HepG2 (cell line): ENCODE measurements around the gene BSX. TPM values are rescaled to one million over a fixed set of nuclear protein-coding genes. Genes with fewer than 3 reads are reported as not detected.
A peak's percentile ranks its signal among the peaks of the same experiment; 100 is the strongest.

Experiments used
- ATAC-seq: fragments of 200-7000 bp; cut with Tn5 transposase; 3 replicates; pipeline ENCODE4 v1.9.1; 2020; ENCODE audit warnings: mild to moderate bottlenecking, moderate library complexity
- Bru-seq: library from RNA; stranded (reverse); fragments of 400-500 nt; gene quantifications from one replicate; lab custom pipeline; 2021; lab: Mats Ljungman, UMichigan
- BruChase-seq, 2 experiments: library from RNA; stranded (reverse); fragments of 400-500 nt; gene quantifications; one replicate each; lab custom pipeline; 2021; lab: Mats Ljungman, UMichigan
- BruUV-seq: library from RNA; stranded (reverse); fragments of 400-500 nt; replicated peaks from 2 replicates; lab custom pipeline; 2021; lab: Mats Ljungman, UMichigan
- CTCF ChIA-PET: fragments of 300-600 bp; formaldehyde crosslinking; extraction: SDS; loops from one replicate; lab custom pipeline; 2021; ENCODE audit warnings: low total read pairs, inconsistent platforms, low intra/inter-chr PET ratio; lab: Yijun Ruan, JAX
- POLR2A ChIA-PET: fragments of 350-600 bp; sonication (Branson Sonifier 250); formaldehyde crosslinking; loops from one replicate; lab custom pipeline; 2020; ENCODE audit warnings: antibody characterized with exemption, inconsistent platforms; lab: Yijun Ruan, JAX
- DNase-seq: peaks from one replicate; pipeline ENCODE4 v3.0.0-alpha.2; 2015; ENCODE audit warnings: low spot score
- FAIRE-seq: peaks from 3 replicates; lab custom pipeline; 2011; peaks lifted over from hg19 to GRCh38; lab: Jason Lieb, UNC
- H2AFZ ChIP-seq: one replicate; pipeline ENCODE4 v1.6.1; 2011; ENCODE audit warnings: low read length, inconsistent platforms
- H3K27ac ChIP-seq: fragments of 300-600 bp; 3 replicates; pipeline ENCODE4 v1.8.0; 2011; ENCODE audit warnings: mixed run types, mild to moderate bottlenecking, mixed read lengths, low read length, inconsistent platforms; ENCODE audit not compliant: insufficient read depth; ENCODE audit errors: extremely low read length
- H3K27me3 ChIP-seq, 2 experiments: fragments of 200-600 bp in 1 of 2; 2 replicates in 1 of 2; 3 replicates in 1 of 2; pipeline versions ENCODE4 v1.6.0 to v1.8.0; 2011; ENCODE audit warnings: low read length in 2 of 2, mild to moderate bottlenecking in 2 of 2, moderate library complexity in 2 of 2, inconsistent platforms in 1 of 2; ENCODE audit not compliant: insufficient read depth in 2 of 2, control insufficient read depth in 1 of 2
- H3K36me3 ChIP-seq, 2 experiments: fragments of 200-600 bp in 1 of 2; replicated peaks in 1 of 2; 2 replicates in 1 of 2; 3 replicates in 1 of 2; pipeline versions ENCODE4 v1.5.1 to v1.8.0; 2011; ENCODE audit warnings: low read length in 2 of 2, inconsistent platforms in 1 of 2; ENCODE audit not compliant: insufficient read depth in 2 of 2, control insufficient read depth in 1 of 2
- H3K4me1 ChIP-seq: 2 replicates; pipeline ENCODE4 v1.5.1; 2012; ENCODE audit warnings: low read length, inconsistent platforms; ENCODE audit not compliant: insufficient read depth
- H3K4me2 ChIP-seq: 2 replicates; pipeline ENCODE4 v1.6.0; 2011; ENCODE audit warnings: low read depth, low read length, inconsistent platforms
- H3K4me3 ChIP-seq, 3 experiments: fragments of 200-600 bp in 1 of 3; sonication (generic), shearing (Covaris generic) in 1 of 3; replicated peaks in 1 of 3; 2 replicates each; pipeline ENCODE4 v1.5.1; 2011 to 2016; ENCODE audit warnings: low read length in 3 of 3, inconsistent platforms in 2 of 3, low read depth in 2 of 3, mild to moderate bottlenecking in 2 of 3, control low read depth in 1 of 3, mixed read lengths in 1 of 3; ENCODE audit not compliant: insufficient read depth in 1 of 3
- H3K79me2 ChIP-seq: one replicate; pipeline ENCODE4 v1.6.1; 2011; ENCODE audit warnings: low read length, inconsistent platforms; ENCODE audit not compliant: insufficient read depth
- H3K9ac ChIP-seq: 2 replicates; pipeline ENCODE4 v1.6.0; 2011; ENCODE audit warnings: mild to moderate bottlenecking, low read depth, low read length, inconsistent platforms; ENCODE audit not compliant: insufficient read depth
- H3K9me3 ChIP-seq: 2 replicates; pipeline ENCODE4 v1.5.1; 2012; ENCODE audit warnings: mild to moderate bottlenecking, low read length
- H4K20me1 ChIP-seq: 2 replicates; pipeline ENCODE4 v1.6.0; 2011; ENCODE audit warnings: inconsistent platforms, mild to moderate bottlenecking, low read length, moderate library complexity; ENCODE audit not compliant: insufficient read depth
- EHMT2 ChIP-seq: fragments of 200-600 bp; sonication (generic); IDR thresholded peaks from 2 replicates; pipeline ENCODE4 v1.7.0; 2017; ENCODE audit warnings: antibody characterized with exemption, low read depth, low read length, borderline replicate concordance
- ERF ChIP-seq: IDR thresholded peaks from 2 replicates; pipeline ENCODE4 v1.6.1; 2018; ENCODE audit warnings: missing biosample characterization, missing genetic modification reagents
- HOXA5 ChIP-seq: sonication (generic); formaldehyde crosslinking; IDR thresholded peaks from 2 replicates; pipeline ENCODE4 v1.4.0; 2020; ENCODE audit warnings: missing genetic modification reagents
- MIER2 ChIP-seq: IDR thresholded peaks from 2 replicates; pipeline ENCODE4 v1.6.1; 2016; ENCODE audit warnings: missing biosample characterization, missing genetic modification reagents
- TBX3 ChIP-seq: fragments of 450-650 bp; IDR thresholded peaks from 2 replicates; pipeline ENCODE4 v1.6.1; 2017; ENCODE audit warnings: antibody characterized with exemption, mild to moderate bottlenecking, inconsistent platforms, borderline replicate concordance
- TFE3 ChIP-seq: IDR thresholded peaks from 2 replicates; pipeline ENCODE4 v1.6.1; 2016
- ZNF451 ChIP-seq: sonication (generic); formaldehyde crosslinking; IDR thresholded peaks from 2 replicates; pipeline ENCODE4 v1.5.0; 2020; ENCODE audit warnings: mild to moderate bottlenecking, missing genetic modification reagents
- ZNF674 ChIP-seq: sonication (generic); formaldehyde crosslinking; IDR thresholded peaks from 2 replicates; pipeline ENCODE4 v1.5.0; 2020; ENCODE audit warnings: low read depth, mild to moderate bottlenecking, missing genetic modification reagents
- ZNF768 ChIP-seq: sonication (generic); formaldehyde crosslinking; IDR thresholded peaks from 2 replicates; pipeline ENCODE4 v1.4.0; 2020; ENCODE audit warnings: missing genetic modification reagents
- WGBS: methylation state at CpG from one replicate; pipeline ENCODE4 v1.1.6; 2017; ENCODE audit warnings: low lambda C conversion rate; 5-methylcytosine and 5-hydroxymethylcytosine counted together
- in situ Hi-C: cut with HindIII; loops from 2 replicates; pipeline ENCODE4 v1.10.0; 2017; ENCODE audit warnings: low pct_unique_long_range_greater_than_20kb; ENCODE audit not compliant: extremely low pct_ligation_motif_present
- intact Hi-C: fragments of 100-400 bp; cut with micrococcal nuclease; formaldehyde crosslinking; loops from one replicate; pipeline ENCODE4 v1.10.0; 2022; ENCODE audit not compliant: unreplicated experiment
- long read RNA-seq, 2 experiments: library from RNA in 1 of 2; library from polyadenylated mRNA in 1 of 2; stranded (forward) in 1 of 2; unstranded in 1 of 2; transcript quantifications; one replicate each; pipeline ENCODE4 v2.0.0, GENCODE V29; 2019 to 2022
- polyA minus RNA-seq, 3 experiments: library from RNA; depleted of rRNA, polyadenylated mRNA; stranded (reverse); fragments of >200 nt; gene quantifications; 2 replicates each; pipeline ENCODE4 v1.2.3, GENCODE V29; 2011; ENCODE audit warnings: low replicate concordance in 1 of 3
- polyA plus RNA-seq, 8 experiments: library from polyadenylated mRNA; depleted of rRNA in 3 of 8; stranded (reverse) in 7 of 8; unstranded in 1 of 8; fragments of >200 nt; fragmentation: Illumina TruSeq in 4 of 8; extraction: Trizol in 4 of 8; gene quantifications; 2 replicates each; pipeline versions ENCODE4 v1.2.1 to v1.2.3, GENCODE V29; 2011 to 2016; ENCODE audit warnings: low read depth in 4 of 8, missing spikeins in 1 of 8, mixed read lengths in 1 of 8; ENCODE audit not compliant: insufficient read depth in 1 of 8
- total RNA-seq, 5 experiments: library from RNA; depleted of rRNA; stranded (reverse); fragments of >200 nt; fragmentation: Illumina TruSeq; extraction: Trizol; gene quantifications; 2 replicates each; pipeline ENCODE4 v1.2.3, GENCODE V29; 2016; ENCODE audit warnings: low read depth in 1 of 5
- TF ChIP-seq, protein P1 (sequence below), 2 experiments: IDR thresholded peaks; 2 replicates each; pipeline ENCODE4 v1.6.1; 2011 to 2012; ENCODE audit warnings: low read length in 2 of 2, borderline replicate concordance in 1 of 2, low read depth in 1 of 2, mild to moderate bottlenecking in 1 of 2, moderate library complexity in 1 of 2
- TF ChIP-seq, protein P2 (sequence below): sonication (generic); formaldehyde crosslinking; conservative IDR thresholded peaks from 2 replicates; pipeline ENCODE4 v1.4.0; 2020; ENCODE audit warnings: missing genetic modification reagents

The BSX gene
- total RNA-seq (2016; rRNA removed; fragmentation: Illumina TruSeq; extraction: Trizol) = not detected in 2 replicates
- not detected in 2 replicates for total RNA-seq (2016; cell fraction: cytosol; rRNA removed; fragmentation: Illumina TruSeq; extraction: Trizol; ENCODE audit: low read depth)
- total RNA-seq (2016; cell fraction: insoluble cytoplasmic fraction; rRNA removed; fragmentation: Illumina TruSeq; extraction: Trizol) = not detected in 2 replicates
- total RNA-seq (2016; cell fraction: membrane; rRNA removed; fragmentation: Illumina TruSeq; extraction: Trizol) = not detected in 2 replicates
- total RNA-seq (2016; cell fraction: nucleus; rRNA removed; fragmentation: Illumina TruSeq; extraction: Trizol) = not detected in 2 replicates
- not detected in 2 replicates for polyA plus RNA-seq (2011; rRNA removed)
- not detected in 2 replicates for polyA plus RNA-seq (2011; cell fraction: cytosol; rRNA removed)
- not detected in 2 replicates for polyA plus RNA-seq (2011; cell fraction: nucleus; rRNA removed)
- polyA plus RNA-seq (2012) = not detected in 2 replicates
- not detected in 2 replicates for polyA plus RNA-seq (2016; cell fraction: cytosol; fragmentation: Illumina TruSeq; extraction: Trizol; ENCODE audit: low read depth)
- not detected in 2 replicates for polyA plus RNA-seq (2016; cell fraction: insoluble cytoplasmic fraction; fragmentation: Illumina TruSeq; extraction: Trizol; ENCODE audit: low read depth)
- polyA plus RNA-seq (2016; cell fraction: membrane; fragmentation: Illumina TruSeq; extraction: Trizol; ENCODE audit: low read depth) = not detected in 2 replicates
- not detected in 2 replicates for polyA plus RNA-seq (2016; cell fraction: nucleus; fragmentation: Illumina TruSeq; extraction: Trizol; ENCODE audit: insufficient read depth, low read depth)
- polyA minus RNA-seq (2011; rRNA and poly(A)+ RNA removed; ENCODE audit: low replicate concordance) = not detected in 2 replicates
- polyA minus RNA-seq (2011; cell fraction: cytosol; rRNA and poly(A)+ RNA removed) = not detected in 2 replicates
- not detected in 2 replicates for polyA minus RNA-seq (2011; cell fraction: nucleus; rRNA and poly(A)+ RNA removed)
- Bru-seq, nascent RNA = not detected
- BruChase-seq, experiment 1, labeled RNA remaining after a 6-hour chase = not detected
- not detected for BruChase-seq, experiment 2, labeled RNA remaining after a 2-hour chase
- long read RNA-seq, experiment 1 = 0 reads
- long read RNA-seq, experiment 2 = 0 reads

- H3K79me2 ChIP-seq = no peaks in the 10 kb centered on the region
- peak; percentile 75 for ATAC-seq
- H3K4me1 ChIP-seq = no peaks in the 10 kb centered on the region
- H3K27ac ChIP-seq = no peak within 1 kb of the TSS
- in situ Hi-C loops (no loop called here), intact Hi-C loops (no loop called here)
- peak; percentile 4 for DNase-seq
- peaks cover 9 to 74% of the 10 kb centered on the region in 2 experiments for H3K27me3 ChIP-seq
- no peak within 1 kb of the TSS for H3K4me3 ChIP-seq
- no peak within 1 kb of the TSS for H3K9ac ChIP-seq
- no peak within 1 kb of the TSS for H2AFZ ChIP-seq
- BruUV-seq = no TSS peak
- H3K9me3 ChIP-seq = no peaks in the 10 kb centered on the region
- no peaks in the 10 kb centered on the region for H3K36me3 ChIP-seq
- 20% methylated on average over 29 of the region's 35 CpGs for WGBS
- CTCF ChIA-PET = no interaction called here
- 0 out of 2 replicates have a peak, but pooled peaks cover 4% of the 10 kb centered on the region for H4K20me1 ChIP-seq
- TF ChIP-seq ZNF768 (CRISPR knock-in tag) = no peak
- no peak for TF ChIP-seq ZNF674
- peak; percentile 43; the same call in 1 of the 2 replicates for TF ChIP-seq TFE3 (CRISPR knock-in tag)
- TF ChIP-seq EHMT2 = peak; percentile 87
- 0 out of 2 replicates have a peak, but pooled peaks have one; percentile 20 for TF ChIP-seq ERF (CRISPR knock-in tag)
- TF ChIP-seq, protein P1, sequence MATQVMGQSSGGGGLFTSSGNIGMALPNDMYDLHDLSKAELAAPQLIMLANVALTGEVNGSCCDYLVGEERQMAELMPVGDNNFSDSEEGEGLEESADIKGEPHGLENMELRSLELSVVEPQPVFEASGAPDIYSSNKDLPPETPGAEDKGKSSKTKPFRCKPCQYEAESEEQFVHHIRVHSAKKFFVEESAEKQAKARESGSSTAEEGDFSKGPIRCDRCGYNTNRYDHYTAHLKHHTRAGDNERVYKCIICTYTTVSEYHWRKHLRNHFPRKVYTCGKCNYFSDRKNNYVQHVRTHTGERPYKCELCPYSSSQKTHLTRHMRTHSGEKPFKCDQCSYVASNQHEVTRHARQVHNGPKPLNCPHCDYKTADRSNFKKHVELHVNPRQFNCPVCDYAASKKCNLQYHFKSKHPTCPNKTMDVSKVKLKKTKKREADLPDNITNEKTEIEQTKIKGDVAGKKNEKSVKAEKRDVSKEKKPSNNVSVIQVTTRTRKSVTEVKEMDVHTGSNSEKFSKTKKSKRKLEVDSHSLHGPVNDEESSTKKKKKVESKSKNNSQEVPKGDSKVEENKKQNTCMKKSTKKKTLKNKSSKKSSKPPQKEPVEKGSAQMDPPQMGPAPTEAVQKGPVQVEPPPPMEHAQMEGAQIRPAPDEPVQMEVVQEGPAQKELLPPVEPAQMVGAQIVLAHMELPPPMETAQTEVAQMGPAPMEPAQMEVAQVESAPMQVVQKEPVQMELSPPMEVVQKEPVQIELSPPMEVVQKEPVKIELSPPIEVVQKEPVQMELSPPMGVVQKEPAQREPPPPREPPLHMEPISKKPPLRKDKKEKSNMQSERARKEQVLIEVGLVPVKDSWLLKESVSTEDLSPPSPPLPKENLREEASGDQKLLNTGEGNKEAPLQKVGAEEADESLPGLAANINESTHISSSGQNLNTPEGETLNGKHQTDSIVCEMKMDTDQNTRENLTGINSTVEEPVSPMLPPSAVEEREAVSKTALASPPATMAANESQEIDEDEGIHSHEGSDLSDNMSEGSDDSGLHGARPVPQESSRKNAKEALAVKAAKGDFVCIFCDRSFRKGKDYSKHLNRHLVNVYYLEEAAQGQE (IDR thresholded peaks at IDR 0.05; ENCODE audit: borderline replicate concordance in 1 of 2, low read depth in 1 of 2, low read length in 2 of 2) = peak; percentile 80 to 95
- TF ChIP-seq HOXA5 = 0 out of 2 replicates have a peak, but pooled peaks have one; percentile 50
- TF ChIP-seq ZNF451 = no peak
- TF ChIP-seq, protein P2, sequence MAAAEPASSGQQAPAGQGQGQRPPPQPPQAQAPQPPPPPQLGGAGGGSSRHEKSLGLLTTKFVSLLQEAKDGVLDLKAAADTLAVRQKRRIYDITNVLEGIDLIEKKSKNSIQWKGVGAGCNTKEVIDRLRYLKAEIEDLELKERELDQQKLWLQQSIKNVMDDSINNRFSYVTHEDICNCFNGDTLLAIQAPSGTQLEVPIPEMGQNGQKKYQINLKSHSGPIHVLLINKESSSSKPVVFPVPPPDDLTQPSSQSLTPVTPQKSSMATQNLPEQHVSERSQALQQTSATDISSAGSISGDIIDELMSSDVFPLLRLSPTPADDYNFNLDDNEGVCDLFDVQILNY (CRISPR knock-in tag) = no peak; the same call in 1 of the 2 replicates
- TF ChIP-seq MIER2 (CRISPR knock-in tag) = peak; percentile 93
- TF ChIP-seq TBX3 = no peak
- no peak within 1 kb of the TSS for H3K4me2 ChIP-seq
- no peak for FAIRE-seq
- POLR2A ChIA-PET = no interaction called here
Observed at GRCh38 chr11:122981388-122982264, at the start of gene BSX. Gene BSX, minus strand, starts transcription at chr11:122981834. Its CDS starts 163 bp downstream, at chr11:122981671.
